PC-3 (cell line): ENCODE results near the gene CMTM3. TPM values are rescaled to one million over a fixed set of nuclear protein-coding genes. Genes with fewer than 3 reads are reported as not detected.

ENCODE experiments used
- ATAC-seq: fragments of 200-7000 bp; cut with Tn5 transposase; 2 replicates; pipeline ENCODE4 v1.9.1; 2020; ENCODE audit warnings: mild to moderate bottlenecking, moderate library complexity
- BruUV-seq: library from RNA; stranded (reverse); fragments of 400-500 nt; replicated peaks from 2 replicates; lab custom pipeline; 2021; lab: Mats Ljungman, UMichigan
- CTCF ChIA-PET: fragments of 300-600 bp; sonication (Branson Sonifier 250); formaldehyde crosslinking; loops from one replicate; lab custom pipeline; 2022; ENCODE audit warnings: antibody characterized with exemption; lab: Charles Lee
- POLR2A ChIA-PET: fragments of 300-600 bp; sonication (Branson Sonifier 250); formaldehyde crosslinking; loops from one replicate; lab custom pipeline; 2022; ENCODE audit warnings: antibody characterized with exemption; ENCODE audit not compliant: unreplicated experiment; lab: Charles Lee
- DNase-seq: peaks from one replicate; pipeline ENCODE4 v3.0.0-alpha.2; 2015
- H2AFZ ChIP-seq: fragments of 300-600 bp; sonication (generic); 2 replicates; pipeline ENCODE4 v1.6.0; 2016; ENCODE audit warnings: antibody characterized with exemption, low read length
- H3F3A ChIP-seq: fragments of 300-600 bp; sonication (generic); one replicate; pipeline ENCODE4 v1.6.0; 2017; ENCODE audit warnings: antibody characterized with exemption, low read length, control low read depth, mild to moderate bottlenecking; ENCODE audit not compliant: unreplicated experiment
- H3K27ac ChIP-seq: fragments of 300-600 bp; sonication (generic); 2 replicates; pipeline ENCODE4 v1.5.1; 2016; ENCODE audit warnings: mild to moderate bottlenecking, low read length
- H3K27me3 ChIP-seq: fragments of 300-600 bp; sonication (generic); 2 replicates; pipeline ENCODE4 v1.6.1; 2016; ENCODE audit warnings: low read length, mixed read lengths
- H3K36me3 ChIP-seq: fragments of 300-600 bp; sonication (generic); 2 replicates; pipeline ENCODE4 v1.6.1; 2016; ENCODE audit warnings: low read depth, mixed run types, low read length, mixed read lengths
- H3K4me1 ChIP-seq: fragments of 300-600 bp; sonication (generic); 2 replicates; pipeline ENCODE4 v1.5.1; 2016; ENCODE audit warnings: low read length; ENCODE audit not compliant: insufficient read depth
- H3K4me2 ChIP-seq: fragments of 300-600 bp; sonication (generic); 2 replicates; pipeline ENCODE4 v1.6.0; 2016; ENCODE audit warnings: low read length
- H3K4me3 ChIP-seq: fragments of 300-600 bp; sonication (generic); 2 replicates; pipeline ENCODE4 v1.5.1; 2016; ENCODE audit warnings: mild to moderate bottlenecking, low read length, mixed read lengths
- H3K79me2 ChIP-seq: fragments of 300-600 bp; sonication (generic); 2 replicates; pipeline ENCODE4 v1.6.1; 2017; ENCODE audit warnings: low read length, mixed read lengths
- H3K9ac ChIP-seq: fragments of 300-600 bp; sonication (generic); 2 replicates; pipeline ENCODE4 v1.6.0; 2016; ENCODE audit warnings: mild to moderate bottlenecking, low read length
- H3K9me2 ChIP-seq: fragments of 300-600 bp; sonication (generic); replicated peaks from 2 replicates; pipeline ENCODE4 v1.6.1; 2016; ENCODE audit warnings: mixed run types, low read length, mixed read lengths
- H3K9me3 ChIP-seq: fragments of 300-600 bp; sonication (generic); 2 replicates; pipeline ENCODE4 v1.6.1; 2016; ENCODE audit warnings: low read length, mixed read lengths
- H4K20me1 ChIP-seq: fragments of 300-600 bp; sonication (generic); 2 replicates; pipeline ENCODE4 v1.6.1; 2016; ENCODE audit warnings: low read length, mixed read lengths
- EZH2 ChIP-seq: fragments of 300-600 bp; sonication (generic); IDR thresholded peaks from one replicate; pipeline ENCODE4 v1.6.1; 2017; ENCODE audit warnings: antibody characterized with exemption, mild to moderate bottlenecking, low read length; ENCODE audit not compliant: unreplicated experiment
- EZH2phosphoT487 ChIP-seq: fragments of 300-600 bp; sonication (generic); IDR thresholded peaks from 2 replicates; pipeline ENCODE4 v1.6.1; 2018; ENCODE audit warnings: mild to moderate bottlenecking, antibody characterized with exemption, low read length, borderline replicate concordance
- intact Hi-C: fragments of 100-400 bp; cut with micrococcal nuclease; formaldehyde crosslinking; loops from 2 replicates; pipeline ENCODE4 v1.9.0; 2023
- total RNA-seq: library from RNA; depleted of rRNA; stranded (reverse); fragments of >200 nt; gene quantifications from 2 replicates; pipeline ENCODE4 v1.2.3, GENCODE V29; 2014
- TF ChIP-seq, protein P1 (sequence below): fragments of 300-600 bp; sonication (generic); conservative IDR thresholded peaks from 2 replicates; pipeline ENCODE4 v1.5.1; 2017; ENCODE audit warnings: antibody characterized with exemption, low read depth, mild to moderate bottlenecking, low read length

CMTM3 gene
- total RNA-seq, 1 experiment from 2014 or later, result 9.5 TPM

DNA sequence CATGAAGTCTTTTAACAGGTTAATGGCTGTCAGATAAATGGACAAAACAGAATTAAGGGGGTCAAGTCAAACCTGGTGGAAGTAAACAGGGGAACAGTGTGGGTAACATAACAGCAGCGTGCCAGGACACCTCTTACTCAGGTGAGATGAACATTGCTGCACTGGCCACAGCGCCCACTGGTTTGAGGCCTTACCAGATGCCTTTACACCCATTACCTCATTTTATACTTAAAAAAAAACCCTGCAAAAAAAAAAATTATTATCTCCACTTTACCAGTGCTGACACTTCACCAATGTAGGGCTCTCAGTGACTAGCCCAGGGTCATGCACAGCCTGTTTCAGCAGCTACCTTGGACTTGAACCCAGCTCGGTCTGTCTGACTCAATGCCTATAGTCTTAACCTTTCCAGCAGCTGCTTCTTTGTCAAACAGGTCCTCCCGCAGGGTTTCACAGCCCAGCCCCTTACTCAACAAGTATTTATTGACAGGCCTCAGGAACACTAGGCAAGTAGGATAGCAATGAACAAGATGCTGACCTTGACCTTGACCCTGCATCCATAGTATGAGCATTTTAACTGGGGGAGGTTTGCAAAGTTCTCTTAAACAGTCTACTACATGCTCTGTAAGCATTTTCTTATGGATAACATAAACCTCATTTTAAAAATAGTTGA is 30.2 kb downstream of the CMTM3 start:
- no peak overlapping the region for H3K4me3 ChIP-seq
- no peaks in the 10 kb centered on the region for H3K9me2 ChIP-seq
- no peak overlapping the region for H2AFZ ChIP-seq
- H3K79me2 ChIP-seq, result no peaks in the 10 kb centered on the region
- no peaks in the 10 kb centered on the region for H4K20me1 ChIP-seq
- no peak overlapping the region for H3K4me2 ChIP-seq
- ATAC-seq (no peak), DNase-seq (no peak)
- no TSS peak for BruUV-seq
- H3K9me3 ChIP-seq, result no peaks in the 10 kb centered on the region
- POLR2A ChIA-PET, result no interaction called here
- CTCF ChIA-PET, result no interaction called here
- H3K27me3 ChIP-seq, result no peaks in the 10 kb centered on the region
- H3K9ac ChIP-seq, result no peak overlapping the region
- TF ChIP-seq EZH2 (no peak), EZH2phosphoT487 (no peak)
- TF ChIP-seq, protein P1, sequence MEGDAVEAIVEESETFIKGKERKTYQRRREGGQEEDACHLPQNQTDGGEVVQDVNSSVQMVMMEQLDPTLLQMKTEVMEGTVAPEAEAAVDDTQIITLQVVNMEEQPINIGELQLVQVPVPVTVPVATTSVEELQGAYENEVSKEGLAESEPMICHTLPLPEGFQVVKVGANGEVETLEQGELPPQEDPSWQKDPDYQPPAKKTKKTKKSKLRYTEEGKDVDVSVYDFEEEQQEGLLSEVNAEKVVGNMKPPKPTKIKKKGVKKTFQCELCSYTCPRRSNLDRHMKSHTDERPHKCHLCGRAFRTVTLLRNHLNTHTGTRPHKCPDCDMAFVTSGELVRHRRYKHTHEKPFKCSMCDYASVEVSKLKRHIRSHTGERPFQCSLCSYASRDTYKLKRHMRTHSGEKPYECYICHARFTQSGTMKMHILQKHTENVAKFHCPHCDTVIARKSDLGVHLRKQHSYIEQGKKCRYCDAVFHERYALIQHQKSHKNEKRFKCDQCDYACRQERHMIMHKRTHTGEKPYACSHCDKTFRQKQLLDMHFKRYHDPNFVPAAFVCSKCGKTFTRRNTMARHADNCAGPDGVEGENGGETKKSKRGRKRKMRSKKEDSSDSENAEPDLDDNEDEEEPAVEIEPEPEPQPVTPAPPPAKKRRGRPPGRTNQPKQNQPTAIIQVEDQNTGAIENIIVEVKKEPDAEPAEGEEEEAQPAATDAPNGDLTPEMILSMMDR, result no peak
- H3K27ac ChIP-seq, result no peak overlapping the region
- no peaks in the 10 kb centered on the region for H3K4me1 ChIP-seq
- intact Hi-C loops, result no loop called here
- H3F3A ChIP-seq, result no peaks in the 10 kb centered on the region
- H3K36me3 ChIP-seq, result no peaks in the 10 kb centered on the region

DNA sequence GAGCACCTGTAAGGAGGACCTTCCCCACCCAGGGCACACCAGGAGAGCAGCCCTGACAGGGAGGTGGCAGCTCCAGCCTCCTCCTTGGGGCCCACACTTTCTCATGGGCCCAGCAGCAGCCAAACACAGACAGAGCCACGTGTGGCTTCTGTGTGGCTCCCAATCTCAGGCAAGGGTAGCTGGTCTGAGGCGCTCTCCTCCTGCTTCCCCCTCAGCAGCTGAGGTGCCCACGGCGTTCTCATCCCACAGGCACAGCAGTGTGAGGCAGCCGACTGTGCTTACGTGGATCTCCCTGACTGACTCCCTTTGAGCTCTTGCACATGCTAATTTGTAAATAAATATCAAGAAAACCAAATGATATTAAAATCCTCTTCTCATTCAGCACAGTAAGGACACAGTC is 30.9 kb downstream of the CMTM3 start:
- DNase-seq (no peak), ATAC-seq (no peak)
- TF ChIP-seq EZH2, result no peak
- TF ChIP-seq EZH2phosphoT487, result no peak
- TF ChIP-seq, protein P1, result no peak
- Histone ChIP-seq H3K9ac (no peak overlapping the region), H3K36me3 (no peaks in the 10 kb centered on the region), H3K27ac (no peak overlapping the region), H3K79me2 (no peaks in the 10 kb centered on the region), H3K9me2 (no peaks in the 10 kb centered on the region), H3K4me2 (no peak overlapping the region), H3K9me3 (no peaks in the 10 kb centered on the region), H3K4me1 (no peaks in the 10 kb centered on the region), H4K20me1 (no peaks in the 10 kb centered on the region), H3F3A (no peaks in the 10 kb centered on the region), H3K27me3 (no peaks in the 10 kb centered on the region), H2AFZ (no peak overlapping the region), H3K4me3 (no peak overlapping the region)
- POLR2A ChIA-PET, result no interaction called here
- intact Hi-C loops, result no loop called here
- no TSS peak for BruUV-seq
- CTCF ChIA-PET, result no interaction called here

DNA sequence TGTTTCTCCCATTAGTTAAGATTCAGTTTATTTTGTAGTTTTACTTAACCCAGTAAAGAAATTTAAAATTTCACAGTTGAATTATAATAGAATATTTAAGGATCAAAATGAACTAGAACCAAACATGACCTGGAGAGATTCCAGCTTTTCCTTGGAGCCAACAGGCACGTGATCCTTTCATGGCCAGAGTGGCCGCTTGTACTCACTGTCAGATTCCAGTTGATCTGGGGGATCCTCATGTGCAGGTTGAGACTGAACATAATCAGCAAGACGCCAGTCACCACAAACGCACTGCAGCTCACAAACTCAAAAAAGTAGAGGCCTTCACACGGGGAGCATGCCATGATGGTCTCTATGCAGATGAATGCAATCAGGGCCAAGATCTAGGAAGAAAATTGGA is 31.7 kb downstream of the CMTM3 start:
- CTCF ChIA-PET, result interaction anchor here (0.5 kb wide), 1 partner anchor 141 kb away, joined by 3 read pairs; no protein-coding TSS in a partner anchor
- POLR2A ChIA-PET, result no interaction called here
- no peak overlapping the region for H3K9ac ChIP-seq
- no peaks in the 10 kb centered on the region for H3K79me2 ChIP-seq
- TF ChIP-seq, protein P1, result no peak
- TF ChIP-seq EZH2phosphoT487 (no peak), EZH2 (no peak)
- no peak overlapping the region for H3K4me3 ChIP-seq
- no peak overlapping the region for H3K27ac ChIP-seq
- no peaks in the 10 kb centered on the region for H3F3A ChIP-seq
- H4K20me1 ChIP-seq, result no peaks in the 10 kb centered on the region
- ATAC-seq (no peak), DNase-seq (no peak)
- no peaks in the 10 kb centered on the region for H3K9me3 ChIP-seq
- no peaks in the 10 kb centered on the region for H3K4me1 ChIP-seq
- no peaks in the 10 kb centered on the region for H3K9me2 ChIP-seq
- no peaks in the 10 kb centered on the region for H3K27me3 ChIP-seq
- intact Hi-C loops, result no loop called here
- H3K36me3 ChIP-seq, result no peaks in the 10 kb centered on the region
- no TSS peak for BruUV-seq
- H3K4me2 ChIP-seq, result no peak overlapping the region
- no peak overlapping the region for H2AFZ ChIP-seq
